Fibroblast of skin of right quadriceps (primary cell): ENCODE results near the gene ERF.
A peak's percentile ranks its signal among the peaks of the same experiment; 100 is the strongest.

Experiments
- DNase-seq: peaks from one replicate; pipeline ENCODE4 v3.0.0-alpha.2; 2013

ERF gene

DNA sequence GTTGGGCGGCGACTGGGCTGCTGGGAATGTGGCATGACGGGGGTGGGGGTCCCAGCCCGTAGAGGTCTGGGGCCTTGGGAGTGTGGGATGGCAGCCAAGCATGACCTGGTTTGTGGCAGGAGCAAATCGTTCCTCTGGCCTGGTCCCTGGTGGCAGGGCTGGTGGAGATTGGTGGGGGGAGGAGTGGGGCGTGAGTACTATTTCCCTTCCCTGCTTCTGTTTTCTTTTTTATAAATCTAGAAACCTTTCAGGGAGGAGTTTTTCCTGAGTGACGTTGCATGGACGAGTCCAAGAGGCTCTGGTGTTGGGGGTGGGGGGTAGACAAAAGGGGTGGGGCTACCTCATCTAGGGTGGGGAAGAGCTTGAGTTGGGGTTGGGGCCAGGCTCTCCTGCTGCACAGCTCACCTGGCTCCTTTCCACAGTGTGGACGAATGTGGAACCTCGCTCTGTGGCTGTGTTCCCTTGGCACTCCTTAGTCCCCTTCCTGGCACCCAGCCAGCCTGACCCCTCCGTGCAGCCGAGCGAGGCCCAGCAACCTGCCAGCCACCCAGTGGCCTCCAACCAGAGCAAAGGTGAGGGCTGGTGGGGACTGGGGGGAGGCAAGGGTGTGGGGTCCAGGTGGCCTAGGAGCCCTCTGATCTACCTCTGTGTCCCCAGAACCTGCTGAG is 31.6 kb upstream of the ERF start:
- peak; percentile 51 for DNase-seq

DNA sequence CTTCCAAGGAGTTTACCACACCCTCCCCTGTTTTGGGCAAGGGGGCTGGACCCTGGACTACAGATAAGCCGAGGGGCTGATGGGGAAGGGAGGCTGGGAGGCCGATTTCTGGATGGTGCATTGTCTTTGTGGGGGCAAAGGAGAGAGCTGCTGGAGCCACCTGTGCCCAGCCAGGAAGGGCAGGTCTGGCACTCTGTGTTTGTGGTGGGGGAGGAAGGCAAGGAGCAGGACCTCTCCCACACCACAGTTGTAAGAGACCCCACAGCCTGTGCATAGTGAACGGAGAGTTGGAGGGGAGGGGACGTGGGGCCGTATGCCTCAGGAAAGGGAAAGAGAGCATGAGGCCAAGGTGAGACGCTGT is 31.0 kb upstream of the ERF start:
- no peak for DNase-seq

DNA sequence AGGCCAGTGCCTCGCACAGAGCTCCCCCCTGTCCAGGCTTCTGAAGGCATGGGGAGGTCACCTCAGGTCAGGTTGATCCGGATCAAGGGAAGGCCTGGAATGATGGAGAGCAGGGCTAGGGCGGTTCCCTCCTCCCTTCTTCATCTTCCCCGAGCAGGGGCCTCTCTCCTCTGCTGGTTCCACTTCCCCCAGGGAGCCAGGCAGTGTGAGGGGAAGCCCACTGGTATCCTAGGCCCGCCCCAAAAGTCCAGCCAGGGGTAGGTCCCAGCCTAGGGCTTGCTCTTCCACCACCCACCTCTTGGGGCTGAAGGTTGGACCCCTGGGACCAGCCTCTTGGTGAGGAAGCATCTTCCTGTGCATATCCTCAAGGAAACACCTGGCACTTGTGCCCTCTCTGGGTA is 30.6 kb upstream of the ERF start:
- no peak for DNase-seq

DNA sequence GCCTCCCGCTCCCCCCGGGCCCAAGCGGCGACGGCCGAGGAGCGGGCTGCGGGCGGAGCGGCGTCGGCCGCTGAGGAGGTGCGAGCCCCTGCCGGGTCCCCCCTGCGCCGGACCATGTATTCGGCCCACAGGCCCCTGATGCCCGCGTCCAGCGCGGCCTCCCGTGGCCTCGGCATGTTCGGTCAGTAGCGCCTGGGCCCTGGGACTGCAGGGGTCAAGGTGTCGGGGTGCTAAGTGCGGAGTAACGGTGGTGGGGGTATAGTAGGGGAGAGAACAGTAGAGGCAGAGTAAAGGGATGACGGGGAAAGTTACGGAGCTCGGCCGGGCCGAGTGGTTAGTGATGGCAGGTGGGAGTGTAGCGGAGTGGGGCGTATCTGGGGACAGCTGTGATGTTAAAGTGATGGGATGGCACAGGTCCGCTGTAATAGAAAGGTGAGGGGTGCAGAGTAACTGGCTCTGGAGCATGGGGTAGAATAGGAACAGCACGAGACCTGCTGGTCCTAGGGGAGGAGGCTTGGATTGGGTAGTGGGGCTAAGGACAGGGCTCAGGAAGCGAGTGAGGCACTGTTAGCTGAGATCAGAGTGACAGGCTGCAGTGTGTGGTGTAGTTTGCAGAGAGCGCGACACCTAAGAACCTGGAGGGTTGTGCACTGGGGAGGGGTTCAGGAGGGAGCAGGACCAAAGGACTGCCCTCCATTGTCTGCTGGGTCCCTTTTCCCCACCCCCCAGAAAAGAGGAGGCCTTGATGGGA is 29.8 kb upstream of the ERF start:
- no peak for DNase-seq

DNA sequence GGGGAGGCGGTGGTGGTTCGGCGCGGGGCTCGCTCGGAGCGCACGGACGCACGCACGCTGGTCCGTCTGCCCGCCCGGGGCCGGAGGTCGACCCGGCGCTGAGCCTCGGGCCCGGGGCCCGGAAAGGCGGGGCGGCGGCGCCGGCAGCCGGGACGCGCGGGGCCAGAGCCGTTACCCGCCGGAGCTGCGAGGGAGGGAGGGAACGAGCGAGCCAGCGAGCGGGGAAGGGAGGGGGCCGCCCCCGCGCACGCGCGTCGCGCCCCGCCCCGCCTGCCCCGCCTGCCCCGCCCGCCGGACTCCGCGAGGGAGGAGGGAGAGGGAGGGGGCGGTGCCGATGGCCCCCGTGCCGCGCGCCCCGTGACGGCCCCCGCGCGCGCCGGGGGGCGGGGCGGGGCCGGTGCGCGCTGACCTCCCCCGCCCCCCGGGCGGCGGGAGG is 29.2 kb upstream of the ERF start:
- peak; percentile 85 for DNase-seq

DNA sequence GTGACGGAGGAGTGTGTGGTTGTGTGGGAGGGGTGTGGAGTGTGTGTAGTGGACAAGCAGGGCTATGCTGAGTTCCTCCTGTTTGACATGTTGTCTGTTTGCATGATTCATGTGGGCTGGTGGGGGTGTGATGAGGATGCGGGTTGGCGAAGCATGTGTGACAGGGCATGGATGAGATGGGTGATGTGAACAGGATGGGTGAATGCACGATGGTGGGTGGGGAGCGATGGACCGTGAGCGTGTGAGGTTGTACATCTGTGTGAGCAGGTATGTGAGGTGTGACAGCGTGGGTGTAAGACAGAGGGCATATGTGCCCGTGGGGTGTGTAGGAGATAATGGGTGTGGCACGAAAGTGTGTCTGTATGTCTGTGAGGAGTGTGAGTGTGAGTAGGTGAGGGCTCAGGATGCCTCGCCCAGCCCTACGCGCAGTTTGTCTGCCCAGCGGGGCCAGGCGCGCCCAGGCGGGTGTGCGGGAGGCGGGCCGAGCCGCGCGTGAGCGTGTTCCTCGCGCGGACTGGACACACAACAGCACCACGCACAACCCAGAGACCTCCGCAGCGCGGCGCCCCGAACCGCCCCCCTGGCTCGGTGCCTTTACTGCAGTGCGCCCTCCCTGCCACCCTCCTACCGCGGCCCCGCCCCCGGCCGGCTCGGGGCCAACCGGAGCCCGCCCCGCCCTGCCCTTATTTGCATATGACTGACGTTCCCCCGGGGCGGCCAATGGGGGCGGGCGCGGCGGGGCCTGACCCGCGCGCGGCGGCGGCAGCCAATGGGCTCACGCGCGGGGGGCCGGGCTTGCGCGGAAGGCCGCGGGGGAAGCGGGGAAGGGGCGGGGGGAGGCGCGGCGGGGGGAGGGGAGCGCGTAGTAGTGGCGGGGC is 28.5 kb upstream of the ERF start:
- DNase-seq, result peak; percentile 96

DNA sequence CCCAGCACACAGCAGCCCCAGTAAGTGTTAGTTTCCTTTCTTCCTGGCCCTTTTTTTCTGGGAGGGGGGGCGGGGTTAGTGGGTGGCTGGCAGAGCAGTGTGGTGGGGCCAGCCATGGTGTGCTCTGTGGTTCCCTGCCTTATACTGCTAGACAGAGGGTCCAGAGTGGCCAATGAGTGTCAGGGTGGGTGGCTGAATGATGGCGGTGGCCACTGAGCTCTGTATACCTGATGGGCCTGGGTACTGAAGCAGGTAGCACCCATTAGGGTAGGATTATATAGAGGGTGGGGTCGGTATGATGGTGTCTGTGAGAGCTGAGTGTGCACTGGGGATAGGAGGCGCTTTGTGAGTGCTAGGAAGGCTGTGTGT is 27.9 kb upstream of the ERF start:
- no peak for DNase-seq

DNA sequence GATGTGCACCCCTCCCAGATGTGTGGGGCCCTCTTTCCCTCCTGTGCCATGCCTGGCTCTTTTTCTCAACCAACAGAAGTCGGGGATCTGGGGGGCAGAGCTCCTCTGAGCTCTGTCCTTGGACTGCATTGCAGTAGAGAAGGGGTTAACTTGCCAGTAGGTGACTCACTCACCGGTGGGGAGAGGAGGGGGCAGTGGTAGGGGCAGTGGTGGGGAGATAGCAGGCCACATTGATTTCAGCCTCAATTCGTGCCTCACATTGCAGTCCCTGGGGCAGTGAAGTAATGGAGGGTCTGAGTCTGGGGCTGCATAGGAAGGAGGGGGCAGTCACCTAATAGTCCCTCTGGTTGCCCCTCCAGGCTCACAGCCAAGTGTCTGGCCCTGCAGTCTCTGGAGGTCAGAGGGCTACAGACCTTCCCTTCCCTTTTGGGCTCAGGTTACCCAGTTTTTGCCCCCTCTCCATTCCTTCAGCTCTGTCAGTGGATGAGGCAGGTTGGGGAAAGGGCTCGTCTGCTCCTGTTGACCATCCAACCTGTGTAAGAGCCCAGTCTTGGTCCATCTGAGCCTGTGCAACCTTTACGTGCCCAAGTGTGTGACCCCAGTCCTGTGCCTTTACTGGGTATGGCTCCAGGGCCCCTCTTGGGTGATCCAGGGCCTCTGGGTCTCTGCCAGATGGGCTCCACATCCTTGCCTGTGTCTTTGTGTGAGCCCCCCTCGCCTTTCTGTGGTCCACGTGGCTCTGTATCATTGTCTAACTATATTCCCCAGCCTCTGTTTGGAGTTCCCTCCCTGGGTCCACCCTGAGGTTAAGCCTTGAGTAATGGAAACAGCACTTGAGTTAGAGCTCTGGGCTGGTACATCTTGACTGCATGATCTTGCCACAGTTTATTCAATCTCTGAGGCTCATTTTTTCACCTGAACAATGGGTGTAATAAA is 27.2 kb upstream of the ERF start:
- peak; percentile 69 for DNase-seq

DNA sequence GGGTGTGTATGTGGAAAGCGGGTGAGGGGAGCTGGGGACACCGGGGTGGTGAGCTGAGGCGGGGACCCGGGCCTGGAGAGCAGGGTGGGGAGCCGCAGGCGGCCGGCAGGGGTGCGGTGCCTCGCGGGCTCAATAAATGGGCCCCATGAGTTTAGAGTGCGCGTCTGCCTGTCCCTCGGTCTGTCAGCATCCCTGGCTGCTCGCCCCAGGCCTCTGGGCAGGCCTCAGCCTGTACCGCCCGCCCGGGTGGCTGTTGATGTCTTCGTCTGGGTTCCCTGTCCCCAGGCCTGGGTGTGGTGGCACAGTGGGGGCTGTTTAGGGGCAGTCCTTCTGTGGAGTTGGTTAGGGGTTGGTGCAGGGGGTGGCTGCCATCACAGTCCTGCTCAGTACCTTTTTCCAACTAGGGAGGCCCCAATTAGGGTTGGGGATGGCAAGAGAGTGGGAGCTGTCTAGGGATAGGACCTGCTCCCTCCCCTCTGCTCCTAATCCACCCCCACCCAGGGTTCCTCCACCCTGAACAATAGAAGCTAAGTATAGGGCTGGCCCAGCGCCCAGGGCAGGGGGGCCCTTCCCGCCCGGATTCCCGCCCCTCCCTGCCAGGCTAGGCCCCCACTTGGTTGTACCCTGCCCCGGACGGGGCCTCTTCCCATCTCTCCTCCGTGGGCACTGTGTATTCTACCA is 26.4 kb upstream of the ERF start:
- peak; percentile 55 for DNase-seq

DNA sequence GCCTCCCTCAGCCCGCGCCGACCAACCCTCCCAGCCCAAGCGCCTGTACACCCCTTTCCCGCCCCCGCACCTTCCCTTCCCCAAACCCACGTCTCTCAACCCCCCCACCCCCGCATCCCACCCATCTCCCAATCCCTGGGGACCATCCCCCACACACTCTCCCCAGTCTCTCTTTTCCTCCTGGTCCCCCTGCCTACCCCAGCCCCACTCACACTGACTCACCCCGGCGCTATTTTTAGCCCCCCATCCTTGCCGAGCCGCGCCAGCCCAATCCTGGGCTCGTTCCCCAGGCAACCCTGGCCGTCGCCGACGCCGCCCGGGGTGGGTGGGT is 25.9 kb upstream of the ERF start:
- DNase-seq, result peak; percentile 83

DNA sequence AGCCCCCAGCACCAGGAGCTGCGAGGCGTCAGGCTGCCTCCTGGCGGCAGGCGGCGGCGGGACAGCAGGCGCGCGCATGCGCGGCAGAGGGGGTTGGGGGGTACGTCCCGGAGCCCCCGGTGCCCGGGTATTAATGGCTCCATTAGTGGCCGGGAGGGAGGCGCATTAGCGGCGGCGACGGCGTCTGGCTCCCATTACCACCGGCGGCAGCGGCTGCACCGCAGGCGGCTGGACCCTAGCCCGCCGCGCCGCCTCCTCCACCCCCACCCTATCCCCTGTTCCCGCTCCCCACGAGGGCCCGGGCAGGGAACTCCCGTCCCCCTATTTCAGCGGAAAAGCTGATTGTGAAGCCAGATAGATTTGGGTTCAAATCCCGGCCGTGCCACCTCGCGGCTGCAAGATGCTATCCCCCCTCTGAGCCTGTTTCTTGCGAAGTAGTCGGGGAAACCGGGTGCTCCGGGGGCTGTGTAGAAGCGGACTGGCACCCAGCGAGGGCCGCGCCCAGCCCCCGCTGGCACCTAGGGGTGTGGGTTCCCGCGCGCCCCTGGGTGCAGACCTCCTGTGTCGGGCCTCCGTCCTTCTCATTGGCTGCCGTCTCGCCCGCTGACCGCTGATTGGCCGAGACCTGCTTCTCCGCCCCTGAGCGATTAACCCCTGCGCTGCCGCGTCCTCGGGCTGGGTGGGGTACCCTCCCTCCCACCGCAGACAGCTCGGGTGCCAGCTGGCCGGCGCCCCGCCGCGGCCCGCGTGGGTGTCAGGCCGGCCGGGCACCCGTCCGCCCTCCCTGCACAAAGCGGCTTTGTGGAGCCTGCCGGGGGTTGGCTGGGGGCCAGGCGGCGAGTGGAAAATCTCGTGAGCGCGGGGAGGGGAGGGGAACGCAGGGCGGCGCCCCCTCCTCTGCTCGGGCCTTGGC is 25.2 kb upstream of the ERF start:
- DNase-seq, result peak; percentile 94

DNA sequence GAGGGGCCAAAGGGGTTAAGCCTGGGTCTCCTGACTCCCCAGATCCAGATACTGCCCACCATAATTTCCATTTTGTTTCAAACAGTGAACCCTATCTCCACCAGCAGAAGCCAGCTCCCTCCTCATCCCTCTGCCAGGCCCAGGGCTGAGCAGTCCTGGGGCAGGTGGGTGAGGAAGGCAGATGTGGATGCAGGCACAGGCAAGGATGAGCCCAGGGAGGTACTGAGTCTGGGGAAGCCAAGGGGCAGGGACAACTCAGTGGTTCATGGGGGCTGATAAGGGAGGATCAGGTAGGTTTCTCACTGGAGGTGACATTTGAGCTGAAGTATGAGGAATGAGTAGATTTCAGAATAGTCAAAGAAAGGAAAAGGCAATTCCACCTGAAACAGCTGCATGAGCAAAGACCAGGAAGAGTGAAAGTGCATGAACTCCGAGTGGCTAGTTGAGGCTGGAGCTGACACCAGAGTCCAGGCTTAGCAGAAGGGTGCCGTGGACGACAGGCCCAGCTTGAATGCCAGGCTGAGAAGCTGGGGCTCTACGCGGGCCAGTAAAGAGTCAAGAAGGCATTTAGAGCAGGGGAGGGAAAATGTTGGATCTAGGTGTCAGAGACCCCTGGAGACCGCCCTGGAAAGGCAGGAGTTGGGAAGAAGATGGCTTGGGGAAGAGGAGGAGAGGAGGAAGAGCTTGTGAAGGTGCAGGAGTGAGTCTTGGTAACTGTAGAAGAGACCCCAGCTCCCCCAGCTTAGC is 24.4 kb upstream of the ERF start:
- no peak for DNase-seq

DNA sequence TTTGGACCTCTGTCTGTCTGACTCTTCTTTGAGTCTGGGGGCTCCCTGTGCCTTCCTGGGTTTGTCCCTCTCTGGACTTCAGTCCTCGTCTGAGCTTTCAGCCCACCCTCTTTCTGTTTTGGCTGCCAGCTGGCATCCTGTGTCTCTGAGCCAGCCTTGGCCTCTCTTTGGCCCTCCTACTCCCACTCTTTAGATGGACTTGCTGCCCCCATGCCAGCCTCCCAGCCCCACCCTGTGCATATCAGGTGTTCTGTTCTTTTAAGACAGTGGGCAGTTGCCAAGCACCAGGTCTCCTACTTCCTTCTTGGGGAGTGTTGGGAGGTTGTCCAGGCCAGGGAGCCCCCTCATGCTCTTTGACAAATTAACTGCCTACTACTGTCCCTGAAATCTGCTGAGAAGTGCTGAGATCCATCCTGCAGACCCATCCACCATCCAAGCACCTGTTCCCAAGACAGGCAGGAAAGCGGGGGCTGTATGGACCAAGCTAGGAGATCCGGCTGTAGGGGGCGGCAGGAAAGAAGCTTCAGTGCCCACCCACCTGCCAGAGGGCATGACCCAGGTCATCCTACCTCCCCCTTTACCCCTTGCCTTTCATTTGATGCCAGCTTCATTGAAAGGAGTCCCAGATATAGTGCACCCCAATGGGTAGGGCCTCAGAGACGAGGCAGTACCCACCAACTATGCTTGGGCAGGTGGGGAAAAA is 23.7 kb upstream of the ERF start:
- no peak for DNase-seq

DNA sequence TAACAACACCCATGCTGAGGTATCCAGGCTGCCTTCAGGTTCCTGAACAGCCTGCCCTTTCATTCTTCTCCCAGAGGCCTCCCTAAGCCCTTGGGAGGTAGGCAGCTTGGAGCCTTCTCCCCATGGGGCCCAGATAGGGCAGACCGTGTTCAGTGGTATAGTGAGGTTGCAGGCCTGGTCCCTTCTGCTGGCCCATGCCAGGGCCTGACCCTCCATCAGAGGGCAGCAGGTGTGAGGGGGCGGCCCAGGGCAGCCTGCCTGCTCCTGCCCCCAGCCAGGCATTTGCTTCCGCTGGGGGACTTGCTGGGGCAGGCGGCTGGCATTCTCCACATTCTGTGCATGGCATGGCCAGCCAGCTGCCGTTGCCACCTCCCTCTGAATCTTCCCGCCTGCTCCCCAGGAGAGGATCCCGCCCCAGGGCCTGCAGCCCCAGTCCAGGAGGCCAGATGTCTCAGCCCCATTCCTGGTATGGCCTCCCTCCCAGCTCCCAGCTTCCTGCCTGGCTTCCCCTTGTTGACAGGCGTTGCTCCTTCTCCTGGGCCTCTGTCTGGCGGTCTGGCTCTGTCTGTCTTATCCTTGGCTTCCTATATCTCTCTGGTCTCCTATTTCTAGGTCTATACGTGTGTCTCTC is 23.0 kb upstream of the ERF start:
- DNase-seq, result no peak

DNA sequence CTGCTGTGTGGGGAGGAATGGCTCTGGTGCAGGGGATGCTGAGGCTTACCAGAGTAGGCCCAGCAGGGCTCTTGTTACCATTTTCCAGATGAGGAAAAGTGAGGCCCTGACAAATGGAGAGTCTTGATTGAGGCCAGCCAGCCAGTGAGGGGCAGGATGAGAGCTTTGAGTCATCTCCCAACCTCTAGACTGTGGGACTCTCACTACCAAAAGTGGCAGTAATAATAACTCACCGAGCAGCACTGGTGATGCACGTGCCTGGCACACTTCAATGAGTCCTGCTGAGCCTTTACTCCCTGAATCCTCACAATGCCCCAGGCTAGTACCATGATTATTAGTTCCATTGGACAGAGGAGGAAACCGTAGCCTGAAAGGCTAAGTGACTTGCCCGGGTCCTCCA is 21.9 kb upstream of the ERF start:
- no peak for DNase-seq

DNA sequence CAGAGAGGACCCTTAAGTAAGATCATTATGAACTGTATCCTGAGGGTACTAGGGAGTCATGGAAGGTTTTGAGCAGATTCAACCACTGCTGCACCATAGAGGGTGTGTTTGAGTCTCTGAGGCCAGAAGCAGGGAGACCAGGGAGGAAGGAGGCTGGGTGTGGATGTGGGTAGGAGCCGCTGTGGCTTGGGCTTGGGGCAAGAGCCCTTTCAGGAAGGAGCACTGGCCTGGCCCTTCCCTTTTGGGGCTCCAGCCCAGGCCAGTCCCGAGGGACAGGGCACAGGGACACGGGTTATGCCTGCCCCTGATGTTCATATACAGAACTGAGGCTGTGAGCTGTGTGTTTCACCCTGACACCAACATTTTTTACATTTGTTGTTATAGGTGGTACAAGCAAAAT is 21.4 kb upstream of the ERF start:
- no peak for DNase-seq

DNA sequence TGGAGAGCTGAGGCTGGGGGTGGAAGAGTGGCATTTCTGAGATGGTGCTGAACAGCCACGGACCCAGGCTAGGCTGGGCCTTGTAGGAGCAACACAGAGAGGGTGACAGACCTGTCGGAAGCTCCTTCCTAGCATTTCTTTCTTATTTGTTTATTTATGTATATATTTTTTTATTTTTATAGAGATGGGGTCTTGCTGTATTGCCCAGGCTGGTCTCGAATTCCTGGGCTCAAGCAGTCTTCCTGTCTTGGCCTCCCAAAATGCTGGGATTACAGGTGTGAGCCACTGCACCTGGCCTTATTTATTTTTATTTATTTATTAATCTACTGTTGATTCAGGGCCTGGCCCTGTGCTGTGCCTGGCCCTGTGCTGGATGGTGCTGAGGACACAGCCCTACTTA is 20.6 kb upstream of the ERF start:
- DNase-seq, result no peak

DNA sequence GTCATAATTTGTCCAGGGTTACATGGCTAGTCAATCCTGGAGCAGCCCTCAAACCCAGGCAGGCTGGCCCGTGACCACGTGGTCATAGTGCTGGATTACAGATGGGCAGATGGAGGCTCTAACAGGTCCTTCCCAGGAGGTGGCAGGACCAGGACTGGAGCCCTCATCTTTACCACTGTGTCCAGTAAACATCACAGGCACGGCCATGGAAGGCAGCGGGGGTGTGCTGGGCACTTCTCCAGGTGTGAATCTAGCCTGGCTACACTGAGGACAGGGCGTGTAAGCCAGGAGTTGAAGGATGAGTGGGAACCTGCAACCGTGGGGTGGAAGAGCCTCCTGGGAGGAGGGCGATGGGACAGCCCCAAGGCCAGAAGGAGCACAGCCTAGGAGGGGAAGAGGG is 20.2 kb upstream of the ERF start:
- no peak for DNase-seq

DNA sequence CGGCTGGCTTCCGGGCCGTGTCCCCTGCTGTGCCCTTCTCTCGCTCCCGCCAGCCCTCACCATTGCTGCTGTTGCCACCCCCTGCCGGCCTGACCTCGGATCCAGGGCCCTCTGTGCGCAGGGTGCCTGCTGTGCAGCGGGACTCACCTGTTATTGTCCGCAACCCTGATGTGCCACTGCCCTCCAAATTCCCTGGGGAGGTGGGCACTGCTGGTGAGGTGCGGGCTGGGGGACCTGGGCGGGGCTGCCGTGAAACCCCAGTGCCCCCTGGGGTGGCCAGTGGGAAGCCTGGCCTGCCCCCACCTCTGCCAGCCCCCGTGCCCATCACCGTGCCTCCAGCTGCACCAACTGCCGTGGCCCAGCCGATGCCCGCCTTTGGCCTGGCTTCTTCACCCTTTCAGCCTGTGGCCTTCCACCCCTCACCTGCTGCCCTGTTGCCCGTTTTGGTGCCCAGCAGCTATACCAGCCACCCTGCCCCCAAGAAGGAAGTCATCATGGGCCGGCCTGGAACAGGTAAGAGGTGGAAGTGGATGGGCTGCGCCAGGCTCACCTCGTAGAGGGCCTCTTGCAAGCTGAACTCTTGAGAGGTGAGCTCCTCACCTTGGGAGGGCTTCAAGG is 19.2 kb upstream of the ERF start:
- DNase-seq, result no peak
